ENCODE results near the gene UBE2G1.
A peak's percentile ranks its signal among the peaks of the same experiment; 100 is the strongest.
"Not testable (repeated sequence)": the region's sequence is repeated elsewhere in the genome, so short reads cannot be mapped to it uniquely, and the experiment has no call there.

UBE2G1 gene

DNA sequence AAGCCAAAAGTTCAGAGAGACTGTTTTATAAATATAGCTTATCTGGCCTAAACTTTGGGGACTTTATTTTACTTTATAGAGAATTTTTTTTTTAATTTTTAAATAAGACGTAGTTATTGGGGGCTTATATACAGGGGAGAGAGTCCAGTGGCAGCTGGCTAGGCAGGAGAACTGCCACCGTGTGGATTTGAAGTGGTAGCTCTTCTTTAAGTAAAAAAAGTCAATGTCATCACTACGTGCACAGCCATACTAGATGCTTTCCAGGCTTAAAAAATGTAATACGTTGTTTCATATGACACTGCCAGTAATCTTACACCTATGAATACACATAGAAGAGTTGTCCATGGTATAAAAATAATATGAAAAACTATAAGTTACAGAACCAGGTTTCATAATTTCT is 70.8 kb downstream of the UBE2G1 start:
- DNase-seq: no peak

DNA sequence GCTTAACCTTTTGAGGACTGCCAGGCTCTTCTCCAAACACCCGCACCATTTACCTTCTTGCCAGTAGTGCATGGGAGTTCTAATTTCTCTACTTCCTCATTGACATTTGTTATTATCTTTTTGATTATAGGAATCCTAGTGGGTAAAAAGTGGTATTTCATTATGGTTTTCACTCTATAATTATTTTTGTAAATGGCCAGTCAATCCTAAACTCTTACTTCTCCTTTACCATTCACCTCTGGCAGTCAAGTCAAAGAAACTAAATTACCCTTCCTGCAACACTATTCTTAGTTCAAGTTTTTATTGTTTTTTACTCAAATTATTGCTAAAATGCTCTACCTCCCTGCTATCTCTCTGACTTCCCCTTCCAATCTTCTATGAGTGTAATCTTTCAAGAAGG is 72.9 kb downstream of the UBE2G1 start:
- no peak for DNase-seq

DNA sequence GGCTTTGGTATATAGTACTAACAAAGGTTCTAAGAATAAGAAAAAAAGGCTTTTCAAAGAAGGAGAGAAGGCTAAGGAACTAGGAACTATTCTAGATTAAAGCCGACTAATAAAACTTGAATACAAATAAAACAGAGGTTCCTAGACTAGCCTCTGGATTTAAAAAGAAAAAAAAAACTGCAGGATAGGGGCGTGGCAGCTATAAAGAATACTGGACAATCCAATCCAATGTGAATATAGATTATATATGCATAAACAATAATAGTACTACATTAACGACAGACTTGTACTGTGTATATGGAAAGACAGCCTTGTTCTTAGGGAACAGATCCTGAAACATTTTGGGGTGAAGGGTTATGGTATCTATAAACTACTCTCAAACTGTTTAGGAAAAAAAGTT is 78.8 kb downstream of the UBE2G1 start:
- no peak for DNase-seq

DNA sequence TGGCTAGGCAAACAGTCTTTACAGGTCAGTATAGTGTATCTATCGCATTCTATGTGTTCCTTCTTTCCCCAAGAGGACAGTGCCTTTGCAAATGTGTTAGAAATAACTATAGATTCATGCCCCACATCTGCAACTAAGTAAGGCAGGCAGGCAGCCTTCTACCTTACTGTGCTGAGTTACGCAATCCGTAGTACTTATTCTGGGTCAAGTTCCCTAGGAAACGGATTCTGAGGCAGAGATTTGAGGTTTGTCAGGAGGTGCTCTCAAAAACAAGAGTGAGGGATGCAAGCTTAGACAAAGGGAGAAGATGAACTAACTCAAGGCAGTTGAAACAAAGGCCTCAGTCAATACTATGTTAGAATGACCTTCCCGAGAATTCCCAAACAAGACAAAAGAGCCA is 90.0 kb downstream of the UBE2G1 start:
- DNase-seq: no peak

DNA sequence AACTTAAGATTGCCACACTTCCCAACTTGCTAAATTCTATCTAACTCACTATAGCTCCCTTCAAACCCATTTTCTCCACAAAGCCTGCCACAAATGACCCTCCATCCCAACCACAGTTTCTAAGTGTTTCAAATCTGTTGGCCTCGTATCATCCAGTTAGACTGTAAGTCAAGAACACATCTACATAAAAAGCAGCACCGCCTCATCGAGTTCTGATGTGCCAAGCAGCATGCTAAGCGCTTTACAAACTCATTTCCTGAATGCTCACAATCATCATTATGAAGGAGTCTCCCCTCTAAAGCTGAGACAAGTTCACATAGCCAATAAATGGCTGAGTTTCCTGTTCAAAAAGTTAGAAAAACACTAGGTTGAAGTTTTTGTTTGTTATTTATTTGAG is 93.5 kb downstream of the UBE2G1 start:
- DNase-seq: no peak

DNA sequence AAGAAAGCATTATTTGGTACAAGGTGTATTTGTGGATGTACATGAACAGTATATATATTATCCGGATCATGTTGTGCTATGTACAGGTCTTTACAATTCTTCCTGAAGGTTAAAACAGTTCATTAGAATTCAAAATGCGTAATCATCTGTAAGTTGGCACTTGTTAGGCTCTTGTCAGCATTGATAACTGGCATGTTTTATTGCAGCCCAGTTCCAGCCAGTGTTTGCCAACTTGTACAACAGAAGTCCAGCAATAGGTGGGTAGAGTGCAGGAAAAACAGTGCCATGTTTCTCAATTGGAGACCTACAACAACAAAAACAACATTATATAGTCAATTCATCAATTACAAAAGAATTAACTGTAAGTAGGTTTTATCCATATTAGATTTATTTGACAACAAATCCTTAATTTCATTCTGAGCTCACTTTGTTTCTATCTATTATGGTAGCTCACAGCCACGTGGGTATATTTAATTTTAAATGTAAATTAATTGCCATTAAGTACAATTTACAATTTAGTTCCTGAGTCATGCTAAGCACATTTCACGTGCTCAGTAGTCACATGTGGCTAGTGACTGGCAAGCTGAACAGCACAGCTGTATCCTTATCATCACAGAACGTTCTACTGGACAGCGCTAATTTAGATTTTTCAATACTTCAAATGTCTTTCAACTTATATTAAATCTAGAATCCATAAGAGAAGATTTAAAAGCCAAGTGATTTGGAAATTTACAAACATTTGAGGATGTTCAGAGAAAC is 94.1 kb downstream of the UBE2G1 start:
- no peak for DNase-seq

DNA sequence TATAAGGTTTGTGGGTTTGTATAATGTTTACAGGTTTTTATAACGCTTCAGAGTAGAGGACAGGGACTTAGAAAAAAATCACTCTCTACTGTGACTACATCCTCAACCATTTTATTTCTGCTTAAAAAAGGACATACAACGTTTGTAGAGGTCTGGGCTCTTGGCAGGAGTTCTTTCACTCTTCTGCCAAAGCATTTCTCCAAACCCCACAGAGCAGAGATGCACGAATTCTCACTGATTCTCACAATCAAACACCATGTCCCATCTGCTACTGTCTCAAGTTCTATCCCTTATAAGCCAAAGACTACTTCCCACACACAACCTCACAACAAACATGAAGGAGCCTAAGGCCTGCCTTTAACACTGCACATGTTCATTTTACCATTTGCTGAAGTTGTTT is 95.7 kb downstream of the UBE2G1 start:
- no peak for DNase-seq

DNA sequence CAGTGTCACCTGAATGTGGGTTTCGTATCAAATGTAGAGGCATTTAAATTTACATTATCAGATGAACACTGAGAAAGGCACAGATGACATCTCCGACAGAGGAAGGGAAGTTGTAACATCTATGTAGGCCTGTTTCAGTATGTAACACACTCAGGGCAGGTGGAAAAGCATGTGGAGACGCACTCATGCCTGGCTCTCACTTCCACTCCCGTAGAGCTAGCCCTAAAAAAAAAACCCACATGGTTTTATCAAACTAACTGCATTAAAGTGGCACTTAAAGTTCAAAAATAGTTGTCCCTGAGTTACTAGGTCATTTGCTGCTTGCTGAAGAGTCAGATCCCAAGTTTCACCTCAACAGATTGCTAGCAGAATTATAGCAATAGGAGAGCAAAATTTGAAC is 96.6 kb downstream of the UBE2G1 start:
- DNase-seq: no peak

DNA sequence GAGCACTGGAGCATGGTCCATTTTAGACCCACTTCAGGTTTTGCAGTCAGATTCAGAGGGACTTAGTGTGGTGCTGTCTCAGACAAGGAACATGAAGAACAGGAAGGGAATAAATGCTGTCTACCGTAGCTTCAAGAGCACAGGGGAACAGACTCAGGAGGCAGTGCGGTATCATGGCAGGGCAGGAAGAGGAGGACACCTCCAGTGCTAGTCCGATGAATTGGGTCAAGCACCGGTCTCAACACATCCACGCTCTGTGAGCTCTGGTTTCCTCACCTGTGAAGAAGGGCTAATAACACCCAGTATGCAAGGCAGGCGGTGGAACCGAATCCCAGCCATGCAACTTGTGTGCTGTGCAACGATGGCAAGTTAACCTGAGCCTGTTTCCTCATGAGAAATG is 99.1 kb downstream of the UBE2G1 start:
- DNase-seq: no peak

DNA sequence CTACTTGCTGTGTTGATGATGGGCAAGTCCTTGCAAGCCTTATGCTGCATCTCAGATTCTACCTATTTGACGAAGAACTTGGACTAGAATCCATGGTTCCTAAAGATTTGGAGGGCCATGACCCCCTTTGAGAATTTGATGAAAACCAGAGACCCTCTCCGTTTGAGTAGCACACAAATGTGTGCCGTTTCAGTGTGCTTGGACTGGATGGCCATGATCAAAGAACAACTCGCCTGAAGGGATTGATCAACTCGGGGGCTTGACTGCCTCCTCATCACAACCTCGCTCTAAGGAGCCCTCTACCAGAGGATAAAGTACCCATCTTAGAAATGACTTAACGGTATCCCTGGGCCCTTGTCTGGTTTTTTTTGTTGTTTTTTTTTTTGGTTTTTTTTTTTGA is 99.9 kb downstream of the UBE2G1 start:
- DNase-seq: no peak

DNA sequence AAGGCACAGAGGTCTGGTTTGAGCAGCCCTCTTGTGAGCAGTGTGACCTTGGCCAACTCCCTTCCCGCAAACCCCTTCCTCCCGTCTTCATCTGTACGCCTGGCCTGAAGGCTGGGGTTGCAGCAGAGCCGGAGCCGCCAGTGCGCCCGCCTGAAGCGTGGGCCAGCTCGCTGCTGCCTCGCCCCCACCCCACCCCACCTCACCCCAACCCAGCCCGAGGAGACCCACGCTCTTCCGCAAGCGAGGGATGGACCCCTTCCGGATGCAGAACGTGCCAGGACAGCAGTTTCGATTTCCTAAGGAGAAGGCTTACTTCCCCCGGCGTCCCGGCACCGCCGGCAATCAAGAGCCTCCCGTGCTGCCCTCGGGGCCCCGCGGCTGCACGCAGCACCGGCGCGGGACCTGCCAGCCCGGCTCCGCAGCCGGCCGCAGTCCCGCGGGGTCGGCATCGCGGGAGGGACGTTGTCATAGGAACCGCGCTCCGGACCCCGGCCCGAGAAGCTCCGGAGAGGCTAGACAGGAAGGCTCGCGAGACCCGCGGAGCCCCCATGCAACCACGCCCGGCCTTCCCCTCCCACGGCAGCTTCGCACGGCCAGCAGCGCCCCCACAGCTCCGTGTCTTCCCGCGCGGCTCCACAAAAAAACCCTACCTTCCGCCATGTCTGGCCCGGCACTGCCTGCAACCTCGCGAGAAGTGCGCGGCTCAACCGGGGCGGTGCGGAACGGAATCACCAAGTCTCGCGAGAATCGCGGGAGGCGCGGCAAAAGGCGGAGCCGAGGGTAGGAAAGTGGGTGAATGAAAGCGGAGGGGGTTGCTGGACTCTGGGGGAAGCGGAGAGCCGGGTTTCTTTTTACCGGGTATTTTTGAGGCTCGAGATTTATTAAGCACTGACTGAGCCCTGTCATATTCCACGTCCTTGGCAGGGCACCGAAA is 102.9 kb downstream of the UBE2G1 start, which contains the start of gene ANKFY1:
ANKFY1 (minus strand) TSS at position 698 of the 934 bp plus-strand sequence; CDS start at position 660, 38 bp downstream.
- DNase-seq: peak; percentile 96 to 97

DNA sequence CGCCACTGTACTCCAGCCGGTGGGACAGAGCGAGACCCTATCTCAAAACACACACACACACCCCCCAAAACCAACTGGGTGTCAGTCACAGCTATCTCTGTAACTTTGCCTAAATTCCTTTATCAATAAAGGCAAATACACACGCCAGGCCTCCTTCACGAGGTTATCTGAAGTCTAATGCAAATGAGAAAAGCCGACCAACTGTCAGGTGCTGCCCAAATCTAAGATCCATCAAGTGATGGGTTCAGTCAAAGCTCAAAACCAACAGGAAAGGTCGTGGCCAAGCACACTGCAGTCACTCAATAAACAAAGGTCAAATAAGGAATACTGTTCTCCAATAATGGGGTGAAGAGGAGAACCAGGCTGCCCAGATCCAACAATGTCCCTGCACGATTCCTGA is 103.8 kb downstream of the UBE2G1 start:
- DNase-seq: no peak

DNA sequence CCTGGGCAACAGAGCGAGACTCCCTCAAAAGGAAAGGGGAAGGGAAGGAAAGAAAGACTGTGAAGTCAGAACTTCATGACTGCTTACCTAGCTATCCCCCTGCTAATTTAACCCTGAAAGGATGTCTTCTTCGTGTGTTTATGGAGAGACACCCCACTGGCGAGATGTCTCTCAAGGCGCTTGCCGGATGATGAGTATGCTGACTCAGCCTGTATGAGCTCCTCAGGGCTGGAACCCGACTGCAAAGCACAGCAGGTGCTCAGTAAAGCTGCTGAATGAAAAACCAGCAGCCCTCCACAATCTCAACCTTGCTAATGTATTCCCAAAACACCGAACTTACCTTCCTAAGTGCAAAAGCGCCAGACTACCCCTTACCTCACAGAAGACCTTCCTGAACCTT is 105.0 kb downstream of the UBE2G1 start:
- DNase-seq: no peak

DNA sequence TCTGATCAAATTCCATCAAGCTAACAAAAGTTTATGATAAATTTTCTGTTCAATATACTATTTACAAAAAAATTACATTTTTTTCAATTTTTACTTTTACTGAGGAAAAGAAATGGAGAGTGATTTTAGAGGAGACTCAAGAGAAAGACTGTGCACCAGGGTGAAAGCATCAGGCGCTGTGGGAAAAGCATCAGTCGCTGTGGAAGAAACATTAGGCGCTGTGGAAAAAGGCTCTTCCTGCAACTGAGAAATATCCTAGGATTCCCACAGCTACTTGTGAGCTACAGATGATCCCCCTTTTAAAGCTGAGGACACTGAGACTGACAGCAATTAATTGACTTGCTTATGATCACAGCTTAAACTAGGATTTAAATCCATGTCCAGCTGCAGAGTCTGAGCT is 107.6 kb downstream of the UBE2G1 start:
- DNase-seq: no peak

DNA sequence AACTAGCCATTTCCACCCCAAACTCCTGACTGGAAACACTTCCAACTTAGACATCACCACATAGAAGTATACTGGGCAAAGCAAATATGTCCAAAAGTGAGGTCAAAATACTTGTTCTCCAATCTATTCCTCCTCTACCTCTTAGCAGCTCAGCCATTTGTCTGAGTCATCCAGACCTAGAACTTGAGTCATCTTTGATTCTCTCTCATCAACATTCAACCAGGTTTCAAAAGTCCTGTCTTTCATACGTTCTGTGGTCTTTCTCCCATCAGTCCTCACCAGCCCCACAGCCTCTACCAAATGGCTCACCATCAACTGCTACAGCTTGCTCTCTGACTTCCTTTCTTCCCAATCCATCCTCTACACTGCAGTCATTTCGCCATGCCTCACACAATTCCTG is 109.5 kb downstream of the UBE2G1 start:
- no peak for DNase-seq

DNA sequence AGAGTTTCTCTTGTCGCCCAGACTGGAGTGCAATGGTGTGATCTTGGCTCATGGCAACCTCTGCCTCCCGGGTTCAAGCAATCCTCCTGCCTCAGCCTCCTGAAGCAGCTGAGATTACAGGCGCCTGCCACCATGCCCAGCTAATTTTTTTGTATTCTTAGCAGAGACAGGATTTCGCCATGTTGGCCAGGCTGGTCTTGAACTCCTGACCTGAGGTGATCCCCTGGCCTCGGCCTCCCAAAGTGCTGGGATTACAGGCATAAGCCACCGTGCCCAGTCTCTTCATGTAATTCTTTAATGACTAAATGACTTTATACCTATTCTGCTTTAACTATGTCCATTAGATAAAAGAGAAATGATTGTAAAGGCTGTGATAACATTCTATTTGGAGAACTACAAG is 111.2 kb downstream of the UBE2G1 start:
- DNase-seq: not testable (repeated sequence)

DNA sequence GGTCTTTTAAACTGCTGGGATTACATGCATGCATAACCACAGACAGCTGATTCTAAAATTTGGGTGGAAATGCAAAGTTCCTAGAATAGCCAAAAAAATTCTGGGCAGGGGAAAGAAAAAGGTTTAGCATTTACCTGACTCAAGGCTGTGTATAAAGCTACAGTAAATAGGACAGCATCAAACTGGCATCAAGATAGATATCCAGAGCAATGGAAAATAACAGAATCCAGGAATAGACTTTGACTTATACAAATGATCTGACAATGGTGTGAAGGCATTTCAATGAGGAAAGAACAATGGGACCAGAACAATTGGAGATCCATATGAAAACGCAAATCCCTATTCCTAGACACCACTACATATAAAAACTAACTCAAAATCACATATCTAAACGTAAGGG is 115.6 kb downstream of the UBE2G1 start:
- DNase-seq: no peak

DNA sequence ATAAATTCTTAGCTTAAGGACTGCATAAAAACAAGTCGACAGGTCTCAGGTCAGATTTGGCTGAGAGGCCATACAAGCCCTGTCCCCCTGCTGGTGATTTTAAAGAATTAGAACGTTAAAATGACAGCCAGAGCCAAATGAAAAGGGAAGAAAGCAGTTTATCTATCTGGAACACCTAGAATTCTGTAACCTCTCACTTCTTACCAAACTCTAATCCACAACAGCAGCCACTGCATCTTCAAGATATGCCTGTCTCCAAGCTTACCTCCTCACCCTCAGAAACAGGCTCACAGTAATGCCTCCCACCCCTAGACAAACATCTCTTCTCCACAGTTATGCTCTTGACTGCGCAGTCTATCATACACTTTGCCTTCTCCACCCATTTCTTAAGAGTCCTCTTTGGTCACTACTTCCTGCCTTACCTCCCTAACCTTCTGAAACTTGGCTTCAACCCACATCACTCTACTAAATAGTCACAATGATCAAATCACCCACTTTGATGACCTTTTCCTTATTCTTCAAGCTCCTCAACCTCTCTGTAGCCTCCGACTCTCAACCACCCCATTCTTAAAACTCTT is 116.9 kb downstream of the UBE2G1 start:
- no peak for DNase-seq

DNA sequence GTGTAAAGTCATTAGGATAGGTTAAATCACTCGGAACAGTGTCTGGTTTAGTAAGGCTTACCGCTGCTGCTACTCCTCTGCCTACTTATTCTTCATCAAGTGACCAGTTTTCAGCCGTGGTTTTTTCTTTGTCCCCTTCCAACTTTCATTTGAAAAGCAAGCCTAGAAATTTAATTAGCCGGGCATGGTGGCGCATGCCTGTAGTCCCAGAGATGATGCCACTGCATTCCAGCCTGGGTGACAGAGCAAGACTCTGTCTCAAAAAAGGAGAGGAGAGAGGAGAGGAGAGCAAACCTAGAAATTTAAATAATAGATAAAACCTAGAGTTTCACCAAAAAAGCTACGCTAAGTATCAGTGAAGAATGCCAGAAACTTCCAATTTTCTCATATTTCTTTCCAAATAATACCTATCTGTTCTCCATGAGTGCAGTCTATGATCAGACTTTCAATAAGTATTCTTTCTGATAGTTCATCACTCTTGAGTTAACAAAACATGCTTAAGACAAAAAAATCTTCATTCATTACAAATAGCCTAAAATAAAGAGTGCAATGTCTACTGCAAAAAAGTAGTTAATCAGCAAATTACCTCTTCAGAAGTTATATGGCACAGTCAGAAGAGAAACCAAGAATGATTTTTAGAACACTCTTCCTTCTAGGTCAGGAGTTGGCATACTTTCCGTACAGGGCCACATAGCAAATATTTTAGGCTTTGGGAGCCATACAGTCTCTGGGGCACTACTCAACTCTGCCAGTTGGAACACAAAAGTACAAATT is 117.8 kb downstream of the UBE2G1 start:
- DNase-seq: no peak

DNA sequence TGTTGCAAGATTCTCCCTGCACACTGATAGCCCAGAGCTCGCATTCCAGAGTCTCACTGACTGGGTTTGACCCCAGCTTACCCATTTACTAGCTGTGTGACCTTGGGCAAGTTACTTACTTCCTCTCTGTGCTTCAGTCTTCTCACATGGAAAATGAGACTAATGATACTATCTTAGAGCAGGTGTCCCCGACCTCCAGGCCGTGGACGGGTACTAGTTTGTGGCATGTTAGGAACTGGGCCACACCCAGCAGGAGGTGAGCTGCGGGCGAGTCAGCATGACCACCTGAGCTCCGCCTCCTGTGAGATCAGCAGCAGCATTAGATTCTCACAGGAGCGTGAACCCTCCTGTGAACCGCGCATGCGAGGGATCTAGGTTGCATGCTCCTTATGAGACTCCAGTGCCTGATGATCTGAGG is 118.5 kb downstream of the UBE2G1 start:
- DNase-seq: no peak

DNA sequence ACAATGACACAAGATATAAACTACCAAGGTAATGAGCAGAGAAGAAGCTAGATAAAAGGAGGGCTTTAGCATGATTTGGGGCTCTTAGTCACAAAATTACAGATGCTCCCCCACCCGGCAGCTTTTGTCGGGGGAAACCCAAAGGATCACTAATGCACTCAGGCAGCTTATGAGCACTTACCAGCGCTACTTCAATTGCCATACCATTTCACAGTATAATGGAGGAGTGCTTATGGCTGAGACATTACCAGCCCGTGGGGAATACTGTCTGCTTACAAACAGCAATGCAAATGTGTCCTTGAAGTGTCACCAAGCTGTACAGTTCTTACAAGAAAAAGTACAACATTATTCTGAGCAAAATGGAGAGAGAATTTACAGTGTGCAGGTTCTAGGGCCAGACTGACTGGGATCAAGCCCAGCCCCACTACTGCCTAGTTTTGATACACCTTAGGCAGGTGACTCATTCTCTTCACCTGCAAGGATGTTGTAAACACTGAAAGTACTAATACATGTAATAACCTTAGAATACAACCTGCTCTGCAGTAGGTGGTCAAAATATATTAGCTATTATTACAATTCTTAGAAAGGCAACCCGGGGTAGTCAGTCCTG is 119.0 kb downstream of the UBE2G1 start:
- no peak for DNase-seq

DNA sequence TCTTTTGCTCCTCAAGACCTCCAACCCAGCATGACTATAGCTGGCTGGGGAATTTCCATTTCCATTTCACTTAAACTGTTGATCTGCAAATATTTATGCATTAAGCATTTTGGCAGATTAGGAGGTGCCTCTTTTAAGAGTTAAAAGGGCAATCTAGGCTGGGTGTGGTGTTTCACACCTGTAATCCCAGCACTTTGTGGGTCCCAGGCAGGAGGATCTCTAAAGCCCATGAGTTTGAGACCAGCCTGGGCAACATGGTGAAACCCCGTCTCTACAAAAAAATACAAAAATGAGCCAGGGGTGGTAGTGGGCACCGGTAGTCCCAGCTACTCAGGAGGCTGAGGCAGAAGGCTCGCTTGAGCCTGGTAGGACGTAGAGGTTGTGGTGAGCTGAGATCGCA is 119.8 kb downstream of the UBE2G1 start:
- DNase-seq: no peak

DNA sequence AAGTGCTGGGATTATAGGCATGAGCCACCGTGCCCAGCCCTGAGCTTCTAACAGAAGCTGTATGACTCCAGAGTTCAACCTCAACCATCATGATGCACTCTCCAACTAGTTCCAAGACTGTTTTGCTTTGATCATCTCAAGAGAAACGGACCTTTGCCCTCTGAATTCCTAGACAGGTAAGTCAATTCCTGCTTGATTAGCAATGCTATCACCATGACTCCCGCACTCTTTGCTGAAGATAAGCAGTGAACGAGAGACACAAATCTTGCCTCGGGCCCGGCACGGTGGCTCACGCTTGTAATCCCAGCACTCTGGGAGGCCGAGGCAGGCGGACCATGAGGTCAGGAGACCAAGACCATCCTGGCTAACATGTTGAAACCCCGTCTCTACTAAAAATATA is 124.9 kb downstream of the UBE2G1 start:
- DNase-seq: no peak

Data from activated CD4-positive, alpha-beta T cell treated with anti-CD3 and anti-CD28 coated beads, Interleukin-2, amount 50 U/mL, for 4 hours (primary cell).